ENCODE measurements around the gene MUC22.

Gene MUC22

GRCh38 chr6:31079656-31080261 is 69.5 kb downstream of the MUC22 start:
- DNase-seq (ENCODE audit: low read depth): peak; percentile 29

GRCh38 chr6:31081872-31082271 is 71.6 kb downstream of the MUC22 start:
- no peak for DNase-seq (ENCODE audit: low read depth)

DNA sequence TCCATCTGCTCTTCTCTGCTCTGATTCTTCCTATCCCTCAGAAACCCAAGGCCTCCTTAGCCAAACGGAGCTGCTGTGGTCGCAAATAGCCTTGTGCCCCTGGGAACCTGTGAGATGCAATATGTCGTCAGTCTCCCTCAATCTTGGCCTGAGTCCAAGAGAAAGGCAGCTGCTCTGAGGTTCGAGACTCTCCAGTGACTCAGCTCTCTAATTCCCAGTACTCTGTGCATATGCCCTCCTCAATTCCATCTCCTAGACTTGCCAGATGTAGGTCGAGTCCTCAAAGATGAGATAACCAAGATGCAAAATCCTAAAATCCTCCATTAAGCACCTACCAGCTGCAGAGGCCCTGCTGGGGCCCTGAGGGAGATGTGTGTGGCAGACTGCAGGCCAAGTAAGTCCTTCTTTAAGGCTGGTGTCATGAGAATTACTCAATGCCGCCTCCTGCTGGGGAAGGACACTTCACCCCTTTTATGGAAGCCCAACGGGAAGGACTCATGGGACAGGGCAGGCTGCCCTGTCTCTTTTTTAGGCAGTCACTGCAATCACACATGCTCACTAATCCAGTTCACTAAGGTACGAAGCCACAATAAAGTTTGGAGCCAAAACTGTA is 73.6 kb downstream of the MUC22 start:
- no peak for DNase-seq (ENCODE audit: low read depth)
